Activated T-helper 2 cell treated with anti-CD3 and anti-CD28 coated beads, Interferon-gamma antibody, Interleukin-2, Interleukin-4, amounts not matched to agents 10 μg/mL and 5 μg/mL and 100 μg/mL, durations not matched to agents 14 hours and 24 hours and 36 hours (primary cell): ENCODE results near the gene DGKB. TPM values are rescaled to one million over a fixed set of nuclear protein-coding genes. Genes with fewer than 3 reads are reported as not detected.

Source experiments
- DNase-seq: peaks from one replicate; pipeline ENCODE4 v3.0.0; 2021; ENCODE audit warnings: low spot score
- H3K27ac Mint-ChIP-seq: one replicate; pipeline ENCODE4 v1.8.0; 2021; ENCODE audit warnings: mixed read lengths
- H3K27me3 Mint-ChIP-seq: one replicate; pipeline ENCODE4 v1.8.0; 2021; ENCODE audit warnings: low read depth, mixed read lengths
- H3K36me3 Mint-ChIP-seq: one replicate; pipeline ENCODE4 v1.8.0; 2021; ENCODE audit warnings: low read depth, mixed read lengths
- H3K4me1 Mint-ChIP-seq: one replicate; pipeline ENCODE4 v1.8.0; 2021; ENCODE audit warnings: low read depth, mixed read lengths
- H3K4me3 Mint-ChIP-seq: one replicate; pipeline ENCODE4 v1.8.0; 2021; ENCODE audit warnings: low read depth, mild to moderate bottlenecking, moderate library complexity, mixed read lengths
- H3K9me3 Mint-ChIP-seq: one replicate; pipeline ENCODE4 v1.8.0; 2021; ENCODE audit warnings: mixed read lengths
- intact Hi-C: fragments of 100-400 bp; cut with micrococcal nuclease; formaldehyde crosslinking; loops from one replicate; pipeline ENCODE4 v1.15.1; 2023
- total RNA-seq: library from RNA; stranded (reverse); gene quantifications from 2 replicates; pipeline ENCODE4 v1.2.3, GENCODE V29; 2022

The DGKB gene
- total RNA-seq, 1 donor from 2014 or later, result not detected

GRCh38 chr7:14235056-14235455 is 667.5 kb downstream of the DGKB start:
- H3K4me3 Mint-ChIP-seq, result no peak overlapping the region
- no peaks in the 10 kb centered on the region for H3K27me3 Mint-ChIP-seq
- no peak for DNase-seq
- H3K9me3 Mint-ChIP-seq, result peaks cover 3% of the 10 kb centered on the region
- H3K36me3 Mint-ChIP-seq, result no peaks in the 10 kb centered on the region
- intact Hi-C loops, result no loop called here
- H3K4me1 Mint-ChIP-seq, result no peaks in the 10 kb centered on the region
- H3K27ac Mint-ChIP-seq, result no peak overlapping the region

- peaks cover 3% of the 10 kb centered on the region for H3K9me3 Mint-ChIP-seq
- H3K4me3 Mint-ChIP-seq, result no peak overlapping the region
- H3K27ac Mint-ChIP-seq, result no peak overlapping the region
- intact Hi-C loops, result no loop called here
- H3K36me3 Mint-ChIP-seq, result no peaks in the 10 kb centered on the region
- H3K4me1 Mint-ChIP-seq, result no peaks in the 10 kb centered on the region
- H3K27me3 Mint-ChIP-seq, result no peaks in the 10 kb centered on the region
- DNase-seq, result no peak
These were observed 668.6 kb downstream of the DGKB start for GRCh38 chr7:14233868-14234369.

GRCh38 chr7:14233076-14233867 is 669.3 kb downstream of the DGKB start:
- H3K4me1 Mint-ChIP-seq, result no peaks in the 10 kb centered on the region
- DNase-seq, result no peak
- H3K27ac Mint-ChIP-seq, result no peak overlapping the region
- intact Hi-C loops, result no loop called here
- H3K36me3 Mint-ChIP-seq, result no peaks in the 10 kb centered on the region
- H3K27me3 Mint-ChIP-seq, result no peaks in the 10 kb centered on the region
- H3K9me3 Mint-ChIP-seq, result peaks cover 3% of the 10 kb centered on the region
- H3K4me3 Mint-ChIP-seq, result no peak overlapping the region

GRCh38 chr7:14229047-14229446 is 673.5 kb downstream of the DGKB start:
- H3K9me3 Mint-ChIP-seq, result peaks cover 11% of the 10 kb centered on the region
- no peaks in the 10 kb centered on the region for H3K36me3 Mint-ChIP-seq
- intact Hi-C loops, result no loop called here
- H3K27me3 Mint-ChIP-seq, result no peaks in the 10 kb centered on the region
- DNase-seq, result no peak
- H3K4me1 Mint-ChIP-seq, result no peaks in the 10 kb centered on the region
- no peak overlapping the region for H3K27ac Mint-ChIP-seq
- H3K4me3 Mint-ChIP-seq, result no peak overlapping the region

- no peaks in the 10 kb centered on the region for H3K36me3 Mint-ChIP-seq
- H3K4me3 Mint-ChIP-seq, result no peak overlapping the region
- no peak overlapping the region for H3K27ac Mint-ChIP-seq
- H3K4me1 Mint-ChIP-seq, result no peaks in the 10 kb centered on the region
- no peak for DNase-seq
- H3K9me3 Mint-ChIP-seq, result peaks cover 11% of the 10 kb centered on the region
- intact Hi-C loops, result no loop called here
- no peaks in the 10 kb centered on the region for H3K27me3 Mint-ChIP-seq
These were observed 674.2 kb downstream of the DGKB start for GRCh38 chr7:14228341-14228740.

GRCh38 chr7:14226126-14226525 is 676.4 kb downstream of the DGKB start:
- Mint-ChIP-seq H3K4me1 (no peaks in the 10 kb centered on the region), H3K27me3 (no peaks in the 10 kb centered on the region), H3K27ac (no peak overlapping the region), H3K36me3 (no peaks in the 10 kb centered on the region), H3K9me3 (peaks cover 17% of the 10 kb centered on the region), H3K4me3 (no peak overlapping the region)
- intact Hi-C loops, result no loop called here
- DNase-seq, result no peak

- DNase-seq, result no peak
- no peaks in the 10 kb centered on the region for H3K4me1 Mint-ChIP-seq
- peaks cover 18% of the 10 kb centered on the region for H3K9me3 Mint-ChIP-seq
- no peaks in the 10 kb centered on the region for H3K27me3 Mint-ChIP-seq
- H3K27ac Mint-ChIP-seq, result no peak overlapping the region
- H3K36me3 Mint-ChIP-seq, result no peaks in the 10 kb centered on the region
- intact Hi-C loops, result no loop called here
- H3K4me3 Mint-ChIP-seq, result no peak overlapping the region
These were observed 683.4 kb downstream of the DGKB start for GRCh38 chr7:14219125-14219524.

GRCh38 chr7:14218338-14218737 is 684.2 kb downstream of the DGKB start:
- no peak overlapping the region for H3K4me3 Mint-ChIP-seq
- no peak for DNase-seq
- intact Hi-C loops, result no loop called here
- no peaks in the 10 kb centered on the region for H3K36me3 Mint-ChIP-seq
- H3K27ac Mint-ChIP-seq, result no peak overlapping the region
- H3K27me3 Mint-ChIP-seq, result no peaks in the 10 kb centered on the region
- peaks cover 21% of the 10 kb centered on the region for H3K9me3 Mint-ChIP-seq
- no peaks in the 10 kb centered on the region for H3K4me1 Mint-ChIP-seq

- Mint-ChIP-seq H3K27ac (no peak overlapping the region), H3K9me3 (peaks cover 16% of the 10 kb centered on the region), H3K4me3 (no peak overlapping the region), H3K36me3 (no peaks in the 10 kb centered on the region), H3K27me3 (no peaks in the 10 kb centered on the region), H3K4me1 (no peaks in the 10 kb centered on the region)
- DNase-seq, result no peak
- intact Hi-C loops, result no loop called here
These were observed 692.6 kb downstream of the DGKB start for GRCh38 chr7:14209896-14210484.

- Mint-ChIP-seq H3K9me3 (peaks cover 10% of the 10 kb centered on the region), H3K4me3 (no peak overlapping the region), H3K27ac (no peak overlapping the region), H3K27me3 (no peaks in the 10 kb centered on the region), H3K36me3 (no peaks in the 10 kb centered on the region), H3K4me1 (no peaks in the 10 kb centered on the region)
- intact Hi-C loops, result no loop called here
- no peak for DNase-seq
These were observed 694.8 kb downstream of the DGKB start for GRCh38 chr7:14207711-14208110.

GRCh38 chr7:14207138-14207537 is 695.4 kb downstream of the DGKB start:
- intact Hi-C loops, result no loop called here
- no peaks in the 10 kb centered on the region for H3K36me3 Mint-ChIP-seq
- no peak overlapping the region for H3K4me3 Mint-ChIP-seq
- peaks cover 5% of the 10 kb centered on the region for H3K9me3 Mint-ChIP-seq
- no peak for DNase-seq
- H3K4me1 Mint-ChIP-seq, result no peaks in the 10 kb centered on the region
- H3K27me3 Mint-ChIP-seq, result no peaks in the 10 kb centered on the region
- no peak overlapping the region for H3K27ac Mint-ChIP-seq

- H3K27me3 Mint-ChIP-seq, result no peaks in the 10 kb centered on the region
- no peaks in the 10 kb centered on the region for H3K4me1 Mint-ChIP-seq
- intact Hi-C loops, result no loop called here
- no peak overlapping the region for H3K27ac Mint-ChIP-seq
- DNase-seq, result no peak
- peaks cover 8% of the 10 kb centered on the region for H3K9me3 Mint-ChIP-seq
- H3K36me3 Mint-ChIP-seq, result no peaks in the 10 kb centered on the region
- no peak overlapping the region for H3K4me3 Mint-ChIP-seq
These were observed 696.4 kb downstream of the DGKB start for GRCh38 chr7:14206121-14206520.

- Mint-ChIP-seq H3K27ac (no peak overlapping the region), H3K27me3 (no peaks in the 10 kb centered on the region), H3K9me3 (peaks cover 4% of the 10 kb centered on the region), H3K4me1 (no peaks in the 10 kb centered on the region), H3K36me3 (no peaks in the 10 kb centered on the region), H3K4me3 (no peak overlapping the region)
- intact Hi-C loops, result no loop called here
- no peak for DNase-seq
These were observed 701.2 kb downstream of the DGKB start for GRCh38 chr7:14201353-14201752.
